GM18870 (cell line): ENCODE measurements around the gene CERS3.

ENCODE experiments used
- ATAC-seq: cut with Tn5 transposase; IDR thresholded peaks from one replicate; pipeline ENCODE4 v1.9.1; 2021; ENCODE audit warnings: moderate library complexity; ENCODE audit not compliant: unreplicated experiment

Gene CERS3

GRCh38 chr15:100531204-100531603, 2.5 kb upstream of the CERS3 start:
- ATAC-seq, result no peak

- ATAC-seq, result no peak
Observed at GRCh38 chr15:100529556-100529955, 806 bp upstream of the CERS3 start.

GRCh38 chr15:100526027-100526481, 2.7 kb downstream of the CERS3 start:
- ATAC-seq, result no peak

GRCh38 chr15:100525436-100525835, 3.3 kb downstream of the CERS3 start:
- ATAC-seq, result no peak

GRCh38 chr15:100524326-100524725, 4.4 kb downstream of the CERS3 start:
- no peak for ATAC-seq

- ATAC-seq, result no peak
Observed at GRCh38 chr15:100521907-100522306, 6.8 kb downstream of the CERS3 start.

- no peak for ATAC-seq
Observed at GRCh38 chr15:100520132-100520921, 8.4 kb downstream of the CERS3 start.

- ATAC-seq, result no peak
Observed at GRCh38 chr15:100517846-100518245, 10.9 kb downstream of the CERS3 start.

- ATAC-seq, result no peak
Observed at GRCh38 chr15:100516643-100517512, 11.9 kb downstream of the CERS3 start.

GRCh38 chr15:100515758-100516157, 13.0 kb downstream of the CERS3 start:
- no peak for ATAC-seq

GRCh38 chr15:100508641-100509300, 20.0 kb downstream of the CERS3 start:
- no peak for ATAC-seq

GRCh38 chr15:100502651-100503050, 26.1 kb downstream of the CERS3 start:
- ATAC-seq, result no peak

- ATAC-seq, result no peak
Observed at GRCh38 chr15:100501117-100501516, 27.6 kb downstream of the CERS3 start.

- ATAC-seq, result no peak
Observed at GRCh38 chr15:100500226-100500990, 28.3 kb downstream of the CERS3 start.

GRCh38 chr15:100495861-100496260, 32.9 kb downstream of the CERS3 start:
- ATAC-seq, result no peak

GRCh38 chr15:100493213-100493612, 35.5 kb downstream of the CERS3 start:
- no peak for ATAC-seq

- ATAC-seq, result no peak
Observed at GRCh38 chr15:100484443-100484842, 44.3 kb downstream of the CERS3 start.

GRCh38 chr15:100483370-100483769, 45.4 kb downstream of the CERS3 start:
- no peak for ATAC-seq

- ATAC-seq, result no peak
Observed at GRCh38 chr15:100476805-100477204, 51.9 kb downstream of the CERS3 start.

GRCh38 chr15:100472736-100473135, 56.0 kb downstream of the CERS3 start:
- ATAC-seq, result no peak

GRCh38 chr15:100471933-100472332, 56.8 kb downstream of the CERS3 start:
- no peak for ATAC-seq
